ENCODE measurements around the gene PGLYRP3. TPM values are rescaled to one million over a fixed set of nuclear protein-coding genes. Genes with fewer than 3 reads are reported as not detected.

Gene PGLYRP3
- total and polyA plus RNA-seq, 9 donors = not detected

- Histone ChIP-seq H3K27me3 (no peaks in the 10 kb centered on the region), H3K27ac (no peak overlapping the region), H3K4me1 (ENCODE audit: insufficient read depth) (no peaks in the 10 kb centered on the region), H3K36me3 (no peaks in the 10 kb centered on the region), H3K4me3 (no peak overlapping the region), H3K9me3 (no peaks in the 10 kb centered on the region)
- TF ChIP-seq CTCF (IDR thresholded peaks at IDR 0.05) = no peak
- no peak for TF ChIP-seq EP300 (IDR thresholded peaks at IDR 0.05)
- TF ChIP-seq POLR2A (IDR thresholded peaks at IDR 0.05) = no peak
- intact Hi-C loops (cut with DNase I) = no loop called here
- WGBS, 3 donors = 87 to 96% (median 90%) methylated on average over 2 of the region's 2 CpGs
- DNase-seq = no peak
Measured at GRCh38 chr1:153313288-153313687, 536 bp upstream of the PGLYRP3 start.

GRCh38 chr1:153310526-153310925 lies 2.2 kb downstream of the PGLYRP3 start:
- no peaks in the 10 kb centered on the region for H3K36me3 ChIP-seq
- H3K9me3 ChIP-seq = no peaks in the 10 kb centered on the region
- 70 to 77% (median 74%) methylated on average over 7 of the region's 7 CpGs for WGBS, 3 donors
- H3K27ac ChIP-seq = no peak overlapping the region
- no peaks in the 10 kb centered on the region for H3K27me3 ChIP-seq
- H3K4me3 ChIP-seq = no peak overlapping the region
- H3K4me1 ChIP-seq (ENCODE audit: insufficient read depth) = no peaks in the 10 kb centered on the region
- intact Hi-C loops (cut with DNase I) = no loop called here
- TF ChIP-seq CTCF (IDR thresholded peaks at IDR 0.05) (no peak), POLR2A (IDR thresholded peaks at IDR 0.05) (no peak), EP300 (IDR thresholded peaks at IDR 0.05) (no peak)
- DNase-seq = no peak

- WGBS, 3 donors = 78 to 91% (median 80%) methylated on average over 2 of the region's 2 CpGs
- intact Hi-C loops (cut with DNase I) = no loop called here
- H3K27ac ChIP-seq = no peak overlapping the region
- no peak overlapping the region for H3K4me3 ChIP-seq
- TF ChIP-seq CTCF (IDR thresholded peaks at IDR 0.05) = no peak
- no peak for TF ChIP-seq POLR2A (IDR thresholded peaks at IDR 0.05)
- no peak for TF ChIP-seq EP300 (IDR thresholded peaks at IDR 0.05)
- DNase-seq = no peak
- H3K4me1 ChIP-seq (ENCODE audit: insufficient read depth) = no peaks in the 10 kb centered on the region
- H3K9me3 ChIP-seq = no peaks in the 10 kb centered on the region
- H3K27me3 ChIP-seq = no peaks in the 10 kb centered on the region
- no peaks in the 10 kb centered on the region for H3K36me3 ChIP-seq
Measured at GRCh38 chr1:153309441-153309840, 3.3 kb downstream of the PGLYRP3 start.

GRCh38 chr1:153308540-153308939 lies 4.2 kb downstream of the PGLYRP3 start:
- Histone ChIP-seq H3K36me3 (no peaks in the 10 kb centered on the region), H3K27ac (no peak overlapping the region), H3K9me3 (no peaks in the 10 kb centered on the region), H3K4me1 (ENCODE audit: insufficient read depth) (no peaks in the 10 kb centered on the region), H3K4me3 (no peak overlapping the region), H3K27me3 (no peaks in the 10 kb centered on the region)
- WGBS, 3 donors = 48 to 66% (median 61%) methylated on average over 2 of the region's 2 CpGs
- DNase-seq = no peak
- intact Hi-C loops (cut with DNase I) = no loop called here
- TF ChIP-seq EP300 (IDR thresholded peaks at IDR 0.05) = no peak
- TF ChIP-seq POLR2A (IDR thresholded peaks at IDR 0.05) = no peak
- TF ChIP-seq CTCF (IDR thresholded peaks at IDR 0.05) = no peak

- H3K9me3 ChIP-seq = no peaks in the 10 kb centered on the region
- intact Hi-C loops (cut with DNase I) = no loop called here
- H3K27me3 ChIP-seq = no peaks in the 10 kb centered on the region
- no peak overlapping the region for H3K27ac ChIP-seq
- no peak overlapping the region for H3K4me3 ChIP-seq
- WGBS, 3 donors = 77 to 81% (median 78%) methylated on average over 10 of the region's 10 CpGs
- no peaks in the 10 kb centered on the region for H3K4me1 ChIP-seq (ENCODE audit: insufficient read depth)
- no peaks in the 10 kb centered on the region for H3K36me3 ChIP-seq
- no peak for TF ChIP-seq POLR2A (IDR thresholded peaks at IDR 0.05)
- no peak for DNase-seq
Measured at GRCh38 chr1:153307221-153307600, 5.5 kb downstream of the PGLYRP3 start.

Data from ovary (tissue), 9 donors.